ENCODE data around the gene KCNG1. TPM values are rescaled to one million over a fixed set of nuclear protein-coding genes. Genes with fewer than 3 reads are reported as not detected.
A peak's percentile ranks its signal among the peaks of the same experiment; 100 is the strongest.

Gene KCNG1
- total RNA-seq, 1 donor from 2014 or later: 0.30 TPM

DNA sequence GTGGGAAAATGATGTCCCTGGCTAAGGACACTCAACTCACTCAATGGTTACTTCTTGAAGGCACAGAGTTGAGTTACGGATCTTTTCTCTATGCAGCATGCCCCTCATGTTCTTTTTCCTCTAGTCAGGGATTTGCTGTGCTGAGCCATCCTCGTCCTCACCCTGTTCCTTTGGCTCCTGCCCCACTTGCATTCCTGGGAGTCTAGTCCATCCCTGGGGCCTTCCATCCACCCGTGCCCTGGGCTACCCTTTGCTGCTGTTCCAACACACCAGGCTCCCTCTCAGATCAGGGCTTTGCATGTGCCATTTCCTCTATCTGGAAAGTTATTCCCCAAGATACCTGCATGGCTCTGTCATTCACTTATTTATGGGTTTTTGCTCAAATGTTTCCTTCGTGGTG, 13.3 kb upstream of the KCNG1 start:
- H3K9me3 ChIP-seq (replicated peaks): no peaks in the 10 kb centered on the region
- H3K27ac ChIP-seq (replicated peaks): no peak overlapping the region
- no peak for DNase-seq
- peaks cover 91% of the 10 kb centered on the region for H3K27me3 ChIP-seq (ENCODE audit: low read depth)
- no peak overlapping the region for H3K4me3 ChIP-seq
- intact Hi-C loops (cut with micrococcal nuclease): no loop called here
- TF ChIP-seq, protein P1, sequence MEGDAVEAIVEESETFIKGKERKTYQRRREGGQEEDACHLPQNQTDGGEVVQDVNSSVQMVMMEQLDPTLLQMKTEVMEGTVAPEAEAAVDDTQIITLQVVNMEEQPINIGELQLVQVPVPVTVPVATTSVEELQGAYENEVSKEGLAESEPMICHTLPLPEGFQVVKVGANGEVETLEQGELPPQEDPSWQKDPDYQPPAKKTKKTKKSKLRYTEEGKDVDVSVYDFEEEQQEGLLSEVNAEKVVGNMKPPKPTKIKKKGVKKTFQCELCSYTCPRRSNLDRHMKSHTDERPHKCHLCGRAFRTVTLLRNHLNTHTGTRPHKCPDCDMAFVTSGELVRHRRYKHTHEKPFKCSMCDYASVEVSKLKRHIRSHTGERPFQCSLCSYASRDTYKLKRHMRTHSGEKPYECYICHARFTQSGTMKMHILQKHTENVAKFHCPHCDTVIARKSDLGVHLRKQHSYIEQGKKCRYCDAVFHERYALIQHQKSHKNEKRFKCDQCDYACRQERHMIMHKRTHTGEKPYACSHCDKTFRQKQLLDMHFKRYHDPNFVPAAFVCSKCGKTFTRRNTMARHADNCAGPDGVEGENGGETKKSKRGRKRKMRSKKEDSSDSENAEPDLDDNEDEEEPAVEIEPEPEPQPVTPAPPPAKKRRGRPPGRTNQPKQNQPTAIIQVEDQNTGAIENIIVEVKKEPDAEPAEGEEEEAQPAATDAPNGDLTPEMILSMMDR (IDR thresholded peaks at IDR 0.05; ENCODE audit: borderline replicate concordance): no peak
- H3K36me3 ChIP-seq: no peaks in the 10 kb centered on the region
- H3K4me1 ChIP-seq: peaks cover 4% of the 10 kb centered on the region

DNA sequence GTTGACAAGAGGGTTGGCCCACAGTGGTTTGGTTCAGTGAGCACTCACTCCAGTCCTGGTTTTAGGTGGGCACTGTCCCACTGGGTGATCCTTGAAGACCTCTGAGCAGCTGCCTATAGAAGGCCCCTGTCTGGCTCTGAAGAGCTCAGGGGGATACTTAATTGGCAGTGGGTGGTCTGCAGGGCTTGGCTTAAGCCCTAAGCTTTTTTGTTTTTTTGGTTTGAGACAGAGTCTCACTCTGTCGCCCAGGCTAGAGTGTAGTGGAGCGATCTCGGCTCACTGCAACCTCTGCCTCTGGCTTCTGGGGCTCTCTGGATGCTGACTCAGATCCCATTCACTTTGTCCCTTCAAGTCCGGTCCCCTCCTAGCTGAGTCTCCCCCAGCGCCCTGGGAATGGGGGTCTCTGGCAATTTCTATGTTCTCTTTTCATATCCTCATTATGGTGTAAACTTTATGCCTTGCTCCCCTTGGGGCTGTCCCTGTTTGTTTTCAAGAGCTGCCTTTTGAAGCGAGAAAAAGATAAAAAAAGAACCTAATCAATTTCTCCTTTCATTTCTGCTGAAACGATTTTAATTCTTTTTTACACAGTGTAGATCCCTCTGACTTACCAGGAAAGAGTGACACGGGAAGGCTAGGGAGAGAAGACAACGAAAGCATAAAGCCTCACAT, 12.2 kb upstream of the KCNG1 start:
- no peak for DNase-seq
- H3K4me3 ChIP-seq: no peak overlapping the region
- TF ChIP-seq, protein P1 (IDR thresholded peaks at IDR 0.05; ENCODE audit: borderline replicate concordance): no peak
- no peaks in the 10 kb centered on the region for H3K36me3 ChIP-seq
- H3K9me3 ChIP-seq (replicated peaks): no peaks in the 10 kb centered on the region
- peaks cover 4% of the 10 kb centered on the region for H3K4me1 ChIP-seq
- peaks cover 91% of the 10 kb centered on the region for H3K27me3 ChIP-seq (ENCODE audit: low read depth)
- H3K27ac ChIP-seq (replicated peaks): no peak overlapping the region
- intact Hi-C loops (cut with micrococcal nuclease): no loop called here

DNA sequence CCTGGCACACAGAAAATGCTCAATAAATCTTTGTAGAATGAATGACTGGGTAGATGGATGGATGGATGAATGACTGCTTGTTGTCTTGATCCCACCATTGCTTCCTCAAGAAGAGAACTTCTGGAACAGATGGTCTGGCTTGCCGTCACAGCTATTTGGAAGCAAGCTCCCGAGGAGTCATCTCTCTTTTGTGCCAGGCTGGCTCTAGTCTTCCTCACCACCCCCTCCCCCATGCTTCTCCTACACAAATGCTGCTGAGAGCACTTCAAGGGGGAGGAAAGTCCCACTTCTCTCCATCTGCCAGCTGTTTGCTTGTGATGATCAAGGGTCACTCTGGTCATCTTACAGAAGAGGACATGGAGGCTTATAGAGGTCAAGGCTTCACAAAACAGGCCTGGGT, 11.6 kb upstream of the KCNG1 start:
- TF ChIP-seq, protein P1 (IDR thresholded peaks at IDR 0.05; ENCODE audit: borderline replicate concordance): no peak
- peaks cover 4% of the 10 kb centered on the region for H3K4me1 ChIP-seq
- intact Hi-C loops (cut with micrococcal nuclease): no loop called here
- H3K4me3 ChIP-seq: no peak overlapping the region
- no peaks in the 10 kb centered on the region for H3K36me3 ChIP-seq
- peaks cover 91% of the 10 kb centered on the region for H3K27me3 ChIP-seq (ENCODE audit: low read depth)
- H3K27ac ChIP-seq (replicated peaks): no peak overlapping the region
- DNase-seq: no peak
- no peaks in the 10 kb centered on the region for H3K9me3 ChIP-seq (replicated peaks)

DNA sequence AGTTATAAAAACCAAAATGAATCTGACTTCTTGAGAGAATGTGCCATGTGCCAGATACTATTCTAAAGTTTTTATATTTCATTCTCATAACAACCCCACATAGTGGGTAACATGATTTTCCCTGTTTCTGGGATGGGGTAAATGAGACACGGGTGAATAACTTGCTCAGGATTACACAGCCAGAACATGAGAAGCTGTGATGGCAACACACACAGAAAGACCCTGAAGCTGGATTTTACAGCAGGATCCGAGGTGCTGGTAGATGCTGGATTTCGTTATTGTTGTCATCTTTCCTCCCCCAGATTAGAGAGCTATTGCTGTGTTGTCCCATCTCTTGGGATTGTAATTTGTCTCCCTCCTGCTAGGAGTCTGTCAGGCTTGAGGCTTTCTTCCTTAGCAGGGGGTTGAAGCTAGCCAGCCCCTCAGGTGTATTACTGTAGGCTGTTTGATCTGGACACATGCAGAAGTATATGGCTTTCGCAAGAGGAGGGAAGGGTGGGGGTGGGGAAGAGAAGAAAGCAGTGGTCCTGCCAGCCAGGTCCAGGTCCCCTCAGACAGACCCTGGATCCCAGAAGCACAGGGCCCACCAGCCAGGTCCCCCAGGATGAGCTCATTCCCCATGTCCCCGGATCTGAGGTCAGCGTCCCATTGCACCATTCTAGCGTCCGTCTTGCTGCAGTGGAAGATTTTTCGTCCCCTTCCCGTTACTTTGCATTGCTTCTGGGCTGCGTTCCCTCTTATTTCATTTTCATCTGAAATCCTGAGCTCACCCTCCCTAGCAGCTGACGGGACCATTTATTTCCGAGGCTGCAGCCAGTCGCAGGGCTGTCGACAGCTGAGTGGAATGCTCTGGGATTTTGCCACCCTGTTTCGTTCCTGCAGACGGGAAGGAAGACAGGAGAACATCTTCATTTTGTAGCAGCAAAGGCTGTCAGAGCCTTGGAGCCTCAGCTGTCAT, 7.3 kb upstream of the KCNG1 start:
- Histone ChIP-seq H3K4me3 (no peak overlapping the region), H3K4me1 (peaks cover 4% of the 10 kb centered on the region), H3K27me3 (ENCODE audit: low read depth) (peaks cover 96% of the 10 kb centered on the region), H3K36me3 (no peaks in the 10 kb centered on the region), H3K9me3 (replicated peaks) (no peaks in the 10 kb centered on the region), H3K27ac (replicated peaks) (no peak overlapping the region)
- intact Hi-C loops (cut with micrococcal nuclease): no loop called here
- TF ChIP-seq, protein P1 (IDR thresholded peaks at IDR 0.05; ENCODE audit: borderline replicate concordance): no peak
- DNase-seq: peak; percentile 20

DNA sequence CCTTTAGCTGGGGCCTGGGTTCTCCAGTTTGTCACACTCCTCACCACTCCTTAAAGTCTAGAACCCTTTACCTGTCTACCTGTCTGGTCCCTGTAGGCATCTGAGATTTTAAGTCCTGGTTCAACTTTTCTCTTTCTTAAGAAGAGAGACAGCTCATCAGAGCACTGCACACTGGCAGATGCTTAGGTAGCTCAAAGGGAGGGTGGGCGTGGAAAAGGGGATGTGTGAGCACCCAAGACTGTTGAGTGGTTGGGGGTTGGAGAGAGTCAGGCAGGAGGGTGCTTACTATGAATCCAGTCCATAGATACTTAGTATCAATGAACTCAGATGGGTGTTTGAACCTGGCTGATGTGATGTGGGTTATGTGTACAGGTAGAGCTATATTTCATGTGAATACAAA, 6.6 kb upstream of the KCNG1 start:
- Histone ChIP-seq H3K9me3 (replicated peaks) (no peaks in the 10 kb centered on the region), H3K4me1 (peaks cover 4% of the 10 kb centered on the region), H3K4me3 (no peak overlapping the region), H3K27ac (replicated peaks) (no peak overlapping the region), H3K36me3 (no peaks in the 10 kb centered on the region), H3K27me3 (ENCODE audit: low read depth) (peaks cover 96% of the 10 kb centered on the region)
- no peak for DNase-seq
- intact Hi-C loops (cut with micrococcal nuclease): no loop called here
- TF ChIP-seq, protein P1 (IDR thresholded peaks at IDR 0.05; ENCODE audit: borderline replicate concordance): no peak
